ENCODE data around the gene ACYP2. TPM values are rescaled to one million over a fixed set of nuclear protein-coding genes. Genes with fewer than 3 reads are reported as not detected.

ACYP2 gene
- total and polyA plus RNA-seq, 2 experiments from 2014 or later: 16.6 to 41.6 TPM

GRCh38 chr2:54255230-54256090 is 140.0 kb downstream of the ACYP2 start:
- H3K36me3 ChIP-seq (ENCODE audit: low read depth): no peaks in the 10 kb centered on the region
- no peak overlapping the region for H3K27ac ChIP-seq
- H3K4me2 ChIP-seq (ENCODE audit: unreplicated experiment): no peak overlapping the region
- no peak overlapping the region for H3K9ac ChIP-seq
- no peak overlapping the region for H3K4me3 ChIP-seq
- no peaks in the 10 kb centered on the region for H3K9me3 ChIP-seq (ENCODE audit: low read depth)
- no peaks in the 10 kb centered on the region for H3F3A ChIP-seq (ENCODE audit: insufficient read depth)
- 85 to 90% methylated on average over 36 to 37 of the region's 37 CpGs for WGBS, 2 experiments (ENCODE audit: low coverage in 1 of 2, low lambda C conversion rate in 2 of 2, missing lambda C conversion rate in 2 of 2)
- no peaks in the 10 kb centered on the region for H3K9me2 ChIP-seq (ENCODE audit: insufficient read depth)
- no peaks in the 10 kb centered on the region for H3K27me3 ChIP-seq (replicated peaks; ENCODE audit: insufficient read depth)
- no peaks in the 10 kb centered on the region for H3K79me2 ChIP-seq (ENCODE audit: insufficient read depth)
- H2AFZ ChIP-seq: no peak overlapping the region
- TF ChIP-seq EZH2 (IDR thresholded peaks at IDR 0.05; ENCODE audit: insufficient read depth, poor library complexity, severe bottlenecking) (no peak), EZH2phosphoT487 (IDR thresholded peaks at IDR 0.05; ENCODE audit: insufficient read depth, low read depth) (no peak)
- H3K4me1 ChIP-seq (ENCODE audit: insufficient read depth): no peaks in the 10 kb centered on the region; the same call in 1 of the 2 replicates
- H4K20me1 ChIP-seq (ENCODE audit: insufficient read depth): no peaks in the 10 kb centered on the region
- no peak for DNase-seq
- in situ Hi-C loops (cut with MboI): no loop called here

- H3K27ac ChIP-seq: no peak within 1 kb of the TSS
- no peaks in the 10 kb centered on the region for H3F3A ChIP-seq (ENCODE audit: insufficient read depth)
- no peaks in the 10 kb centered on the region for H3K79me2 ChIP-seq (ENCODE audit: insufficient read depth)
- H3K27me3 ChIP-seq (replicated peaks; ENCODE audit: insufficient read depth): no peaks in the 10 kb centered on the region
- no peak within 1 kb of the TSS for H3K4me3 ChIP-seq
- H3K9me3 ChIP-seq (ENCODE audit: low read depth): no peaks in the 10 kb centered on the region
- 94 to 95% methylated on average over 25 of the region's 25 CpGs for WGBS, 2 experiments (ENCODE audit: low coverage in 1 of 2, low lambda C conversion rate in 2 of 2, missing lambda C conversion rate in 2 of 2)
- no peaks in the 10 kb centered on the region for H3K36me3 ChIP-seq (ENCODE audit: low read depth)
- no peaks in the 10 kb centered on the region; the same call in 1 of the 2 replicates for H3K4me1 ChIP-seq (ENCODE audit: insufficient read depth)
- TF ChIP-seq EZH2phosphoT487 (IDR thresholded peaks at IDR 0.05; ENCODE audit: insufficient read depth, low read depth) (no peak), EZH2 (IDR thresholded peaks at IDR 0.05; ENCODE audit: insufficient read depth, poor library complexity, severe bottlenecking) (no peak)
- no peaks in the 10 kb centered on the region for H3K9me2 ChIP-seq (ENCODE audit: insufficient read depth)
- H4K20me1 ChIP-seq (ENCODE audit: insufficient read depth): no peaks in the 10 kb centered on the region
- no peak for DNase-seq
- no peak within 1 kb of the TSS for H3K9ac ChIP-seq
- in situ Hi-C loops (cut with MboI): no loop called here
- no peak within 1 kb of the TSS for H3K4me2 ChIP-seq (ENCODE audit: unreplicated experiment)
- H2AFZ ChIP-seq: no peak within 1 kb of the TSS
Observed at GRCh38 chr2:54256091-54256694, 140.8 kb downstream of the ACYP2 start, which contains the start of gene TSPYL6. Gene TSPYL6 (minus strand): TSS chr2:54256229. CDS start chr2:54256151, 78 bp downstream.

GRCh38 chr2:54258166-54258565 is 142.8 kb downstream of the ACYP2 start:
- Histone ChIP-seq H3K4me2 (ENCODE audit: unreplicated experiment) (no peak overlapping the region), H3K36me3 (ENCODE audit: low read depth) (no peaks in the 10 kb centered on the region), H3F3A (ENCODE audit: insufficient read depth) (no peaks in the 10 kb centered on the region), H3K79me2 (ENCODE audit: insufficient read depth) (no peaks in the 10 kb centered on the region), H3K4me1 (ENCODE audit: insufficient read depth) (no peaks in the 10 kb centered on the region; the same call in 1 of the 2 replicates), H3K9me3 (ENCODE audit: low read depth) (no peaks in the 10 kb centered on the region), H3K4me3 (no peak overlapping the region), H2AFZ (no peak overlapping the region), H3K9me2 (ENCODE audit: insufficient read depth) (no peaks in the 10 kb centered on the region), H3K27me3 (replicated peaks; ENCODE audit: insufficient read depth) (no peaks in the 10 kb centered on the region), H4K20me1 (ENCODE audit: insufficient read depth) (no peaks in the 10 kb centered on the region), H3K27ac (no peak overlapping the region), H3K9ac (no peak overlapping the region)
- WGBS, 2 experiments (ENCODE audit: low coverage in 1 of 2, low lambda C conversion rate in 2 of 2, missing lambda C conversion rate in 2 of 2): 90 to 91% methylated on average over 2 of the region's 2 CpGs
- TF ChIP-seq EZH2phosphoT487 (IDR thresholded peaks at IDR 0.05; ENCODE audit: insufficient read depth, low read depth) (no peak), EZH2 (IDR thresholded peaks at IDR 0.05; ENCODE audit: insufficient read depth, poor library complexity, severe bottlenecking) (no peak)
- in situ Hi-C loops (cut with MboI): no loop called here
- DNase-seq: no peak

- in situ Hi-C loops (cut with MboI): no loop called here
Observed at GRCh38 chr2:54259413-54260240, 144.2 kb downstream of the ACYP2 start.

More at GRCh38 chr2:54259413-54260240, 144.2 kb downstream of the ACYP2 start:
- Histone ChIP-seq H3K4me3 (no peak overlapping the region), H3K9me2 (ENCODE audit: insufficient read depth) (no peaks in the 10 kb centered on the region), H3K36me3 (ENCODE audit: low read depth) (no peaks in the 10 kb centered on the region), H3F3A (ENCODE audit: insufficient read depth) (no peaks in the 10 kb centered on the region), H3K9ac (no peak overlapping the region), H3K27me3 (replicated peaks; ENCODE audit: insufficient read depth) (no peaks in the 10 kb centered on the region), H3K4me2 (ENCODE audit: unreplicated experiment) (no peak overlapping the region), H3K9me3 (ENCODE audit: low read depth) (no peaks in the 10 kb centered on the region), H4K20me1 (ENCODE audit: insufficient read depth) (no peaks in the 10 kb centered on the region), H3K27ac (no peak overlapping the region), H3K79me2 (ENCODE audit: insufficient read depth) (no peaks in the 10 kb centered on the region), H2AFZ (no peak overlapping the region), H3K4me1 (ENCODE audit: insufficient read depth) (no peaks in the 10 kb centered on the region; the same call in 1 of the 2 replicates)
- DNase-seq: no peak
- 85 to 91% methylated on average over 6 of the region's 6 CpGs for WGBS, 2 experiments (ENCODE audit: low coverage in 1 of 2, low lambda C conversion rate in 2 of 2, missing lambda C conversion rate in 2 of 2)
- TF ChIP-seq EZH2 (IDR thresholded peaks at IDR 0.05; ENCODE audit: insufficient read depth, poor library complexity, severe bottlenecking) (no peak), EZH2phosphoT487 (IDR thresholded peaks at IDR 0.05; ENCODE audit: insufficient read depth, low read depth) (no peak)

All from GM23248 (cell line).